Stimulated activated CD8-positive, alpha-beta memory T cell treated with anti-CD3 and anti-CD28 coated beads, Interleukin-7, amount 100 ng/mL, for 24 hours (primary cell): ENCODE results near the gene CBLC.
"Not testable (repeated sequence)": the region's sequence is repeated elsewhere in the genome, so short reads cannot be mapped to it uniquely, and the experiment has no call there.

Source experiments
- DNase-seq: peaks from one replicate; pipeline ENCODE4 v3.0.0-alpha.2; 2020; ENCODE audit warnings: low read depth

The CBLC gene

DNA sequence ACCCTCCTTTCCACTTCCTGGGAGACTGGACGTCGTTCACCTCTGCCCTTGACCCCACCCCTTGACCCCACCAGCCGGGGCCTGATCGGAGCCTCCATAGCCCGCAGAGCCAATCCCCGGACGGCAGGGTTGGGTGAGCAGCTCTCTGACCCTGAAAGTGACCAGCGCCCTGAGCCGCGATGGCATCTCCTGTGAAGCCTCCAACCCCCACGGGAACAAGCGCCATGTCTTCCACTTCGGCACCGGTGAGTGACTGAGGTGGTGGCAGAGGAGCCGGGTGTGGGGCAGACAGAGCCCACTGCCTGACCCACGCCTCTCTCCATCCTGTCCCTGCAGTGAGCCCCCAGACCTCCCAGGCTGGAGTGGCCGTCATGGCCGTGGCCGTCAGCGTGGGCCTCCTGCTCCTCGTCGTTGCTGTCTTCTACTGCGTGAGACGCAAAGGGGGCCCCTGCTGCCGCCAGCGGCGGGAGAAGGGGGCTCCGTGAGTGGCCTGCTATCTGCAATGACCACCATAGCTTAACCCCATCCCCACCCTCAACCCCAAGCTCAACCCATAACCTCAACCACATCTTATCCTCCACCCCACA lies 41.6 kb downstream of the CBLC start:
- DNase-seq, result no peak

GRCh38 chr19:44820648-44821609 lies 43.2 kb downstream of the CBLC start:
- DNase-seq, result no peak

- DNase-seq, result no peak
Observed at GRCh38 chr19:44822177-44822576, 44.5 kb downstream of the CBLC start.

DNA sequence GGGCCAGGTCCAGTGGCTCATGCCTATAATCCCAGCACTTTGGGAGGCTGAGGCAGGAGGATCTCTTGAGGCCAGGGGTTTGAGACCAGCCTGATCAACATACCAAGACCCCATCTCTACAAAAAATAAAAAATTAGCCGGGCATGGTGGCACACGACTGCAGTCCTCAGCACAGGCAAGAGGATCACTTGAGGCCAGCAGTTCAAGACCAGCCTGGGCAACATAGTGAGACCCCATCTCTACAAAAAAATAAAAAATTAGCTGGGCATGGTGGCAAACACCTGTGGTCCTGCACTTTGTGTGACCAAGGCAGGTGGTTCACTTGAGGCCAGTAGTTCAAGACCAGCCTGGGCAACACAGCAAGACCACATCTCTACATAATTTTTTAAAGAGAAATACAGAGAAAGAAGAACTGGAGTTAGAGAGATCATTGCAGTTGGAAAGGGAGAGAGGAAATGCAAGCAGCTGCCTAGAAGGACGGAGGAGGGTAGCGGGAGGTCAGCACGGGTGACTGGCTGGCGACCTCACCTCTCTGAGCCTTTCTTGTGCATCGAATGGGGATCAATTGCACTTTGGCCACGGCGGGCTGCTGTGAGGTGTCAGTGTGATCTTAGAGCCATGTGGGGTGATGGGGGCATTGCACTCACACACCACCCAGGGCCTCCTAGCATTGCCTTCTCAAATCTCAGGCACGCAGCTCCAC lies 45.1 kb downstream of the CBLC start:
- DNase-seq, result no peak

DNA sequence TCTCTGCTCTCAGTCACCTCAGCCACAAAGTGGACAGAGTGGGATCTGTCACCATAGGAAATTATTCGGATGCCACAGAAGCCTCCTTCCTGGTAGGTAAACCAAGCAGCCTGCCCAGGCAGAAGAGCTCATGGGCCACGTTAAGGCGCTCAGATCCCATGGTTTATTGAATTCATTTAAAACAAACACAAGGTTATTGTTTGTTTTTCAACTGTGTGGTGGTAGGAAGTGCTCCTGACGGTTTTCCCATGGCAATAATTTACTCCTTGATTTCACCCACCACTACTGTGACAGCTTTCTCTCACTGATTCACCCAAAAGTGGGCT lies 45.6 kb downstream of the CBLC start:
- no peak for DNase-seq

DNA sequence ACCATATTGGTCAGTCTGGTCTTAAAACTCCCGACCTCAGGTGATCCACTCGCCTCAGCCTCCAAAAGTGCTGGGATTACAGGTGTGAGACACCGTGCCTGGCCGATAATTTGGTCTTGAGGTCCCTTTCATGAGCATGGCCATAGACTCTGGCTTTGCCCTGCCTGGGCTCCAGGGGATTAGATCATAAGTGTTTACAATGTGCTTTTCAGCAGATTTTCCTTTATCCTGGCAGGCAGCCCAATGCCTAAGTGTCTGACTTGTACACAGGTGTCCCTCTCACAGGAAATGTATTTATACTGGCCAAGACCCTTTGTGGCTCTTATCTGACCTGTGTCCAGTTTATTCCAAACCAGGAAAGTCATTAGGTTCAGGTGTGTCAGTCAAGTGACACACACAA lies 47.1 kb downstream of the CBLC start:
- no peak for DNase-seq

- not testable (repeated sequence) for DNase-seq
Observed at GRCh38 chr19:44832875-44833274, 55.2 kb downstream of the CBLC start.

- DNase-seq, result not testable (repeated sequence)
Observed at GRCh38 chr19:44834399-44834798, 56.7 kb downstream of the CBLC start.

DNA sequence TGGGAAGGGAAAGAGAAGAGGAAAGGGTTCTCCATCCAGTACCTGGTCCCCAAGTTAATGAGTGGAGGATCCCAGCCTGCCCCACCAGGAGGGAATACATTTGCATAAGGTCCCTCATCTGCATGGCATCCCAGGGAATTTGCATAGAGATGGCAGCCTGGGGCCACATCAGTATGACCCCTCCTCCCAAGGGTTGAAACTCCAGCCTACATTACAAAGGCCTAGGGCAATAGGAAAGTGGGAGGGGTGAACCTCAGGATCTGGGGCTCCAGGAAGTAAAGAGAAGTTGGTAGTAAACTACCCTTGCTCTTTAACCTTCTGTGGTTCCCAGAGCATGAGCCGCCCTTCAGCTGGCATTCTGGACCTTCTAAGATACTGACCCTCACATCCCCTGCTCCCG lies 61.6 kb downstream of the CBLC start:
- no peak for DNase-seq

DNA sequence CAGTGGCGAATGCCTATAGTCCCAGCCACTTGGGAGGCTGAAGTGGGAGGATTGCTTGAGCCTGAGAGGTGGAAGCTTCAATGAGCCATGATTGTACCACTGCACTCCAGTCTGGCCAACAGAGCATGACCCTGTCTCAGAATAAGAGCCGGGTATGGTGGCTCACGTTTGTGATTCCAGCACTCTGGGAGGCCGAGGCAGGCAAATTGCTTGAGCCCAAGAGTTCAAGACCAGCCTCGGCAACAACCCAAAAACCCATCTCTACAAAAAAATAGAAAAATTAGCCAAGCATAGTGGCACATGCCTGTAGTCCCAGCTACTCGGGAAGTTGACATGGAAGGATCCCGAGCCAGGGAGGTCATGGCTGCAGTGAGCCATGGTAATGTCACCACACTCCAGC lies 63.1 kb downstream of the CBLC start:
- DNase-seq, result no peak

- no peak for DNase-seq
Observed at GRCh38 chr19:44841231-44841630, 63.5 kb downstream of the CBLC start.

- DNase-seq, result no peak
Observed at GRCh38 chr19:44845286-44845611, 67.6 kb downstream of the CBLC start.

DNA sequence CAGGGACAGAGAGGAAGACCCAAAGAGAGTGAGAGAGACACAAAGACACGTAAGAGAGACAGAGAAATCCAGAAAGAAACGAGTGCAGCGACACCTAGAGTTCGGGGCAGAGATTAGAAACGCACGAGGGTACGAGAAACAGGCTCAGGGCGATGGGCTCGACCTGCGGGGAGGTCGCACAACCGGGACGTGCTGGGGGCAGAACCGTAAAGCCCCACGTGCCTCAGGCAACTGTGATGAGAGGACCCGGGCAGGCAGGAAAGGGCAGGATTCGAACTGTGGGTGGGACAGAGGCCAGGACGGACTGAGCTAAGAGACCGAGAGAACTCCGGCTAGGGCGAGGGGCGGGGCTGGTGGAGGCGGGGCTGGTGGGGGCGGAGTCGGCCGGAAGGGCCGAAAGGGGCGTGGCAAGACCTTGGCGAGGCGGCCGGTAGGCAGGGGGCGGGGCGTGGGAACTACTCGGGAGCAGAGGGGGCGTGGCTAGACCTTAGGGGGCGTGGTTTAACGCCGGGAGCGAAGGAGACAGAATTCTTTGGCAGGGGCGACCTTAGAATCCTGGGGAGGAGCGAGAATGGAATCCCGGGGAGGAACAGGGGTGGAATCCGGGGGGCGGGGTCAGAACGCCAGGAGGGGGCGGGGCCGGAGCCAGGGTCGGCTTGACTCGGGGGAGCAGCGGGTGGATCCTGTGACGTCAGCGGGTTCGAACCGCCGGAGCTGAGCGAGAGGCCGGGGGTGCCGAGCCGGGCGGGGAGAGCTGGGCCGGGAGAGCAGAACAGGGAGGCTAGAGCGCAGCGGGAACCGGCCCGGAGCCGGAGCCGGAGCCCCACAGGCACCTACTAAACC lies 68.1 kb downstream of the CBLC start, which contains the start of gene NECTIN2:
TSS of gene NECTIN2 (plus strand) at position 686 of the 843 bp plus-strand sequence. CDS start 229 bp downstream, outside the sequence.
- DNase-seq, result peak; percentile 82

DNA sequence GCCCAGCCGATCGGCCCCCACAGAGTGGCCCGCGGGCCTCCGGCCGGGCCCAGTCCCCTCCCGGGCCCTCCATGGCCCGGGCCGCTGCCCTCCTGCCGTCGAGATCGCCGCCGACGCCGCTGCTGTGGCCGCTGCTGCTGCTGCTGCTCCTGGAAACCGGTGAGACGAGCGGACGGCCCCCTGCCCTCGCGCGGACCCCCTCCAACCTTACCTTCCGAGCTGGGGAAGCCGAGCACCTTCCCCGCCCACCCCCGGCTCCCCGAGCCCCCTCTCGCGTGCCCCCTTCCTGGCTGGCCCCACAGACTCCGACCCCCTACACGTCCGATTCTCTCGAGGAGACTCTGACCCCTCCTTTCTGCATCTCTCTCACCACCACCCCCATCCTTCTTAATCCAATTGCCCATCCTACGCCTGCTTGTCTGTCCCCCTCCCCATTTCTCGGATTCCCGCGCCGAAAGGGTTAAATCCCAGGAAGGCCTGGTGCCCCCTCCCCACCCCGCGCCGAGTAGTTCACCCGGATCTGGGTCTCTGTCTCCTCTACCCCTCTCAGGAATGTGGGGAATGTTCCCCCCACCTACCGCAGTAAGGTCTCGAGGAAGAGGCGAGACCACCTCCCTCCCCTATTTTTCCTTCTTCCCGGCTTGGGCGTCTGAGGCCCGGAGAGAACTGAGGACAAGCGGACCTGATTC lies 68.9 kb downstream of the CBLC start:
- DNase-seq, result no peak

- no peak for DNase-seq
Observed at GRCh38 chr19:44847144-44848035, 69.7 kb downstream of the CBLC start.

GRCh38 chr19:44848036-44848811 lies 70.5 kb downstream of the CBLC start:
- DNase-seq, result no peak

- DNase-seq, result no peak
Observed at GRCh38 chr19:44848812-44849447, 71.2 kb downstream of the CBLC start.
